Astrocyte (in vitro differentiated cells and primary cell): Measurements from ENCODE around the gene CHRM2. TPM values are rescaled to one million over a fixed set of nuclear protein-coding genes. Genes with fewer than 3 reads are reported as not detected.

ENCODE experiments used
- DNase-seq: peaks from one replicate; pipeline ENCODE4 v3.0.0-alpha.2; 2010; ENCODE audit warnings: low read depth
- FAIRE-seq: peaks from 2 replicates; lab custom pipeline; 2011; peaks lifted over from hg19 to GRCh38; lab: Jason Lieb, UNC
- H2AFZ ChIP-seq: 2 replicates; pipeline ENCODE4 v1.6.0; 2012; ENCODE audit warnings: low read depth, low read length, inconsistent platforms
- H3K27ac ChIP-seq: 2 replicates; pipeline ENCODE4 v1.5.1; 2011; ENCODE audit warnings: low read depth, low read length, inconsistent platforms
- H3K27me3 ChIP-seq: 2 replicates; pipeline ENCODE4 v1.6.0; 2011; ENCODE audit warnings: low read length, inconsistent platforms; ENCODE audit not compliant: insufficient read depth
- H3K36me3 ChIP-seq: 2 replicates; pipeline ENCODE4 v1.5.1; 2011; ENCODE audit warnings: low read length, inconsistent platforms; ENCODE audit not compliant: insufficient read depth
- H3K4me1 ChIP-seq: 2 replicates; pipeline ENCODE4 v1.5.1; 2011; ENCODE audit warnings: low read length, inconsistent platforms; ENCODE audit not compliant: insufficient read depth
- H3K4me2 ChIP-seq: 2 replicates; pipeline ENCODE4 v1.6.0; 2012; ENCODE audit warnings: low read length, inconsistent platforms
- H3K4me3 ChIP-seq: 2 replicates; pipeline ENCODE4 v1.5.1; 2011; ENCODE audit warnings: low read depth, mild to moderate bottlenecking, low read length, inconsistent platforms; ENCODE audit not compliant: insufficient read depth
- H3K79me2 ChIP-seq: 2 replicates; pipeline ENCODE4 v1.6.0; 2012; ENCODE audit warnings: mild to moderate bottlenecking, low read length, inconsistent platforms; ENCODE audit not compliant: insufficient read depth
- H3K9ac ChIP-seq: 2 replicates; pipeline ENCODE4 v1.6.0; 2012; ENCODE audit warnings: mild to moderate bottlenecking, low read length, inconsistent platforms
- H3K9me3 ChIP-seq: 2 replicates; pipeline ENCODE4 v1.5.1; 2012; ENCODE audit warnings: low read depth, mild to moderate bottlenecking, low read length, inconsistent platforms; ENCODE audit not compliant: insufficient read depth
- H4K20me1 ChIP-seq: 2 replicates; pipeline ENCODE4 v1.6.0; 2012; ENCODE audit warnings: low read length, inconsistent platforms; ENCODE audit not compliant: insufficient read depth
- H3K27ac Mint-ChIP-seq: one replicate; pipeline ENCODE4 v1.8.0; 2021; ENCODE audit warnings: mild to moderate bottlenecking, mixed read lengths; ENCODE audit not compliant: unreplicated experiment
- H3K27me3 Mint-ChIP-seq: one replicate; pipeline ENCODE4 v1.8.0; 2021; ENCODE audit warnings: low read depth, mixed read lengths; ENCODE audit not compliant: unreplicated experiment
- H3K36me3 Mint-ChIP-seq: one replicate; pipeline ENCODE4 v1.8.0; 2021; ENCODE audit warnings: low read depth, mixed read lengths; ENCODE audit not compliant: unreplicated experiment
- H3K4me1 Mint-ChIP-seq: one replicate; pipeline ENCODE4 v1.8.0; 2021; ENCODE audit warnings: low read depth, mixed read lengths; ENCODE audit not compliant: unreplicated experiment
- H3K4me3 Mint-ChIP-seq: one replicate; pipeline ENCODE4 v1.8.0; 2021; ENCODE audit warnings: mild to moderate bottlenecking, moderate library complexity, mixed read lengths; ENCODE audit not compliant: unreplicated experiment
- H3K9me3 Mint-ChIP-seq: one replicate; pipeline ENCODE4 v1.8.0; 2021; ENCODE audit warnings: mild to moderate bottlenecking, mixed read lengths; ENCODE audit not compliant: unreplicated experiment
- EZH2 ChIP-seq: IDR thresholded peaks from 2 replicates; pipeline ENCODE4 v1.6.1; 2012; ENCODE audit warnings: mild to moderate bottlenecking, low read length, inconsistent platforms; ENCODE audit not compliant: insufficient read depth
- total RNA-seq: library from RNA; stranded (reverse); gene quantifications from 2 replicates; pipeline ENCODE4 v1.2.1, GENCODE V29; 2021
- TF ChIP-seq, protein P1 (sequence below): IDR thresholded peaks from 2 replicates; pipeline ENCODE4 v1.5.1; 2011; ENCODE audit warnings: low read depth, mild to moderate bottlenecking, inconsistent platforms, low read length, moderate library complexity; ENCODE audit not compliant: insufficient read depth

The CHRM2 gene
- total RNA-seq, 1 donor from 2014 or later, result not detected

DNA sequence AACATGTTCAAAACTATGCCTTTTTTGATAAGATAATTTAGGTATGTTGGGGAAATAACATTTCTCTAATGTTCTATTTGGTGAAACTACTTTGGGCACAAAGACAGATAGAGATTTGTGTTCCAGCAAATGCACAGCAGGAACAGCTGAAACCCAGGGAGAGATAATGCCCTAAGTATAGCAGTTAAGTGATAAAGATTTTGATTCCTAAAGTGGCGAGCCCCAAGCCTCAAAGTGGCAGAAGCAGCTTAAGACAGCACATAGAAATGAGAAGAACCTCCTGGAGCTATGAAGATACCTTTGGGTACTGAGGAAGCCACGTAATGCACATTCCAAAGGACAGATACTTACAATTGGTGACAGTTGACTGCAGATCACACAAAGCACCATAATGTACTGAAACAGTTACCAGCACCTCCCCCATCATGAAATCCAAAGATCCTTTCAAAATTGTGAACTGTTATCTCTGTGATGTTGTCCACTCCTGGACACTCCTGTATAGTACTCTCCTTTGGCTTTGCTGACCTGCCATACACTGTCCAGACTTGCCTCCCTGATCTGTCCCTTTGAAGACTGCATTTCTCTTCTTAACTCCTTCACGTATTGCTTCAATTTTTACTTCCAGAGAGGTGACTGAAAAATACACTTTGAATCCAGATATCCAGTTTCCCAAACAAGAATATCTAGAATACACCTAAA is 62.9 kb downstream of the CHRM2 start:
- Mint-ChIP-seq H3K4me3 (no peak overlapping the region), H3K9me3 (peaks cover 2% of the 10 kb centered on the region), H3K36me3 (no peaks in the 10 kb centered on the region), H3K27ac (no peak overlapping the region), H3K27me3 (no peaks in the 10 kb centered on the region), H3K4me1 (peaks cover 4% of the 10 kb centered on the region)
- Histone ChIP-seq H3K27ac (no peak overlapping the region), H4K20me1 (no peaks in the 10 kb centered on the region), H3K4me2 (no peak overlapping the region), H3K4me1 (no peaks in the 10 kb centered on the region), H3K36me3 (no peaks in the 10 kb centered on the region), H3K79me2 (no peaks in the 10 kb centered on the region), H3K9me3 (no peaks in the 10 kb centered on the region), H2AFZ (no peak overlapping the region), H3K4me3 (no peak overlapping the region), H3K9ac (no peak overlapping the region), H3K27me3 (no peaks in the 10 kb centered on the region)
- no peak for DNase-seq
- FAIRE-seq, result no peak
- TF ChIP-seq, protein P1, sequence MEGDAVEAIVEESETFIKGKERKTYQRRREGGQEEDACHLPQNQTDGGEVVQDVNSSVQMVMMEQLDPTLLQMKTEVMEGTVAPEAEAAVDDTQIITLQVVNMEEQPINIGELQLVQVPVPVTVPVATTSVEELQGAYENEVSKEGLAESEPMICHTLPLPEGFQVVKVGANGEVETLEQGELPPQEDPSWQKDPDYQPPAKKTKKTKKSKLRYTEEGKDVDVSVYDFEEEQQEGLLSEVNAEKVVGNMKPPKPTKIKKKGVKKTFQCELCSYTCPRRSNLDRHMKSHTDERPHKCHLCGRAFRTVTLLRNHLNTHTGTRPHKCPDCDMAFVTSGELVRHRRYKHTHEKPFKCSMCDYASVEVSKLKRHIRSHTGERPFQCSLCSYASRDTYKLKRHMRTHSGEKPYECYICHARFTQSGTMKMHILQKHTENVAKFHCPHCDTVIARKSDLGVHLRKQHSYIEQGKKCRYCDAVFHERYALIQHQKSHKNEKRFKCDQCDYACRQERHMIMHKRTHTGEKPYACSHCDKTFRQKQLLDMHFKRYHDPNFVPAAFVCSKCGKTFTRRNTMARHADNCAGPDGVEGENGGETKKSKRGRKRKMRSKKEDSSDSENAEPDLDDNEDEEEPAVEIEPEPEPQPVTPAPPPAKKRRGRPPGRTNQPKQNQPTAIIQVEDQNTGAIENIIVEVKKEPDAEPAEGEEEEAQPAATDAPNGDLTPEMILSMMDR, result no peak

DNA sequence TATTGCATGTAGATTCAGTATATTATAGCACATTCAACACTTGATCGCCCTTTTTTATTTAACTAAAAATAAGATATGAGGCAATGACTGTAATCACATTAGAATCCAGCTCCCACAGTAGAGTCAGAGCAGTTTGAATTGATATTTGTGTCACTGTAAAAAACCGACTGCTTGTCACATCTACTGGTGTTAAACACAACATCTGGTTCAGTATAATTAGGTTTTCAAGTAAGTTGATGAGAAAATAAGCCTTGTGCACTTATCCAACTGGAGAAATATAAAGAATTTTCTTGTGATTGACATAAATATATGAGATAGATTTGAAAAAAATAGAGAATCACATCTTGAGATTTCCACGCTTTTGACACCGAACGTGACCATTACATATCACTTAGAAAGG is 69.0 kb downstream of the CHRM2 start:
- H3K27ac Mint-ChIP-seq, result no peak overlapping the region
- H3K4me3 ChIP-seq, result no peak overlapping the region
- H3K4me3 Mint-ChIP-seq, result no peak overlapping the region

DNA sequence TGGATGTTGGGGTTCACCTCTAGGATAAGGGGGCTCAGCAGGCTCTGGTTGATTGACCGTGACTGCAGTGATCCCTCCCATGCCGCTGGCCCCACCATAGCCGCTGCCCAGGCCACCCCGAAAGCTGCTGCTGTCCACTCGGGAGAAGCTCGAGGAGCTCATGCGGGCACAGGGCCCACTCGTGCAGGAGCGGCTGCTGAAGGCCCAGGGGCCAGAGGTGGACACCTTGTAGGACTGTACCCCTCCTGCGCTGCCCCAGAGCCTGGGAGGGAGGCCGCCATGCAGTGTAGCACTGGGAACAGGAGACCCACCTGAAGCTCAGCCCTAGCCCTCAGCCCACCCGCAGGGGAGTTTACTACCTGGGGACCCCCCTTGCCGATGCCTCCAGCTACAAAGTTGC is 70.0 kb downstream of the CHRM2 start:
- Mint-ChIP-seq H3K4me1 (peaks cover 6% of the 10 kb centered on the region), H3K9me3 (peaks cover 2% of the 10 kb centered on the region), H3K36me3 (no peaks in the 10 kb centered on the region), H3K27ac (no peak overlapping the region), H3K27me3 (no peaks in the 10 kb centered on the region), H3K4me3 (no peak overlapping the region)
- FAIRE-seq, result no peak
- Histone ChIP-seq H3K79me2 (no peaks in the 10 kb centered on the region), H3K27me3 (no peaks in the 10 kb centered on the region), H3K4me3 (no peak overlapping the region), H4K20me1 (no peaks in the 10 kb centered on the region), H3K9ac (no peak overlapping the region), H3K9me3 (no peaks in the 10 kb centered on the region), H3K36me3 (no peaks in the 10 kb centered on the region), H3K27ac (no peak overlapping the region), H3K4me2 (no peak overlapping the region), H2AFZ (no peak overlapping the region), H3K4me1 (no peaks in the 10 kb centered on the region)
- TF ChIP-seq, protein P1, result no peak
- TF ChIP-seq EZH2, result no peak
- no peak for DNase-seq

More for the DNA sequence above, 69.0 kb downstream of the CHRM2 start:
- no peaks in the 10 kb centered on the region for H3K9me3 ChIP-seq
- H3K9ac ChIP-seq, result no peak overlapping the region
- H3K9me3 Mint-ChIP-seq, result peaks cover 2% of the 10 kb centered on the region
- no peaks in the 10 kb centered on the region for H3K79me2 ChIP-seq
- FAIRE-seq (no peak), DNase-seq (no peak)
- H3K36me3 ChIP-seq, result no peaks in the 10 kb centered on the region
- H3K27ac ChIP-seq, result no peak overlapping the region
- TF ChIP-seq, protein P1, result no peak
- TF ChIP-seq EZH2, result no peak
- H3K4me1 ChIP-seq, result no peaks in the 10 kb centered on the region
- peaks cover under 1% of the 10 kb centered on the region for H3K4me1 Mint-ChIP-seq
- H3K27me3 ChIP-seq, result no peaks in the 10 kb centered on the region
- no peak overlapping the region for H2AFZ ChIP-seq
- H3K36me3 Mint-ChIP-seq, result no peaks in the 10 kb centered on the region
- H3K4me2 ChIP-seq, result no peak overlapping the region
- H4K20me1 ChIP-seq, result no peaks in the 10 kb centered on the region
- H3K27me3 Mint-ChIP-seq, result no peaks in the 10 kb centered on the region
